RWPE2 (cell line): ENCODE measurements around the gene DNAH8.
"Not testable (repeated sequence)": the region's sequence is repeated elsewhere in the genome, so short reads cannot be mapped to it uniquely, and the experiment has no call there.

Experiments used
- ATAC-seq: fragments of 200-7000 bp; cut with Tn5 transposase; 3 replicates; pipeline ENCODE4 v1.9.1; 2021; ENCODE audit warnings: low read depth
- DNase-seq: peaks from one replicate; pipeline ENCODE4 v3.0.0-alpha.2; 2020; ENCODE audit warnings: low spot score
- H3K27ac ChIP-seq: fragments of 450-650 bp; 2 replicates; pipeline ENCODE4 v1.5.1; 2017; ENCODE audit warnings: mild to moderate bottlenecking; ENCODE audit not compliant: poor library complexity, severe bottlenecking
- H3K27me3 ChIP-seq: fragments of 250-450 bp; sonication (Bioruptor Pico); 2 replicates; pipeline ENCODE4 v1.5.1; 2021; ENCODE audit warnings: mild to moderate bottlenecking, moderate library complexity; ENCODE audit not compliant: insufficient read depth, poor library complexity, severe bottlenecking
- H3K36me3 ChIP-seq: fragments of 250-450 bp; sonication (Bioruptor Pico); 2 replicates; pipeline ENCODE4 v1.5.1; 2020; ENCODE audit warnings: low read depth, mild to moderate bottlenecking, moderate library complexity
- H3K4me1 ChIP-seq: fragments of 250-450 bp; sonication (Bioruptor Pico); 2 replicates; pipeline ENCODE4 v1.5.1; 2021; ENCODE audit warnings: mild to moderate bottlenecking, moderate library complexity; ENCODE audit not compliant: insufficient read depth, poor library complexity, severe bottlenecking
- H3K4me3 ChIP-seq: fragments of 250-450 bp; sonication (Bioruptor Pico); 2 replicates; pipeline ENCODE4 v1.5.1; 2021; ENCODE audit warnings: mild to moderate bottlenecking, moderate library complexity; ENCODE audit not compliant: severe bottlenecking
- H3K9me3 ChIP-seq: fragments of 250-450 bp; sonication (Bioruptor Pico); 2 replicates; pipeline ENCODE4 v1.5.1; 2021; ENCODE audit warnings: mild to moderate bottlenecking, moderate library complexity; ENCODE audit not compliant: severe bottlenecking
- CTCF ChIP-seq: fragments of 450-650 bp; IDR thresholded peaks from one replicate; pipeline ENCODE4 v1.5.1; 2017; ENCODE audit warnings: mild to moderate bottlenecking, moderate library complexity; ENCODE audit not compliant: poor library complexity, severe bottlenecking

Gene DNAH8

GRCh38 chr6:38915205-38915925 lies 200.3 kb downstream of the DNAH8 start:
- TF ChIP-seq CTCF = no peak
- DNase-seq = no peak
- Histone ChIP-seq H3K9me3 (no peaks in the 10 kb centered on the region), H3K4me3 (no peak overlapping the region), H3K27me3 (no peaks in the 10 kb centered on the region), H3K27ac (no peak overlapping the region), H3K36me3 (no peaks in the 10 kb centered on the region), H3K4me1 (no peaks in the 10 kb centered on the region)
- no peak for ATAC-seq

- H3K4me1 ChIP-seq, H3K36me3 ChIP-seq, DNase-seq, H3K27ac ChIP-seq, ATAC-seq, H3K9me3 ChIP-seq, H3K27me3 ChIP-seq, H3K4me3 ChIP-seq: not testable (repeated sequence)
These were observed 206.4 kb downstream of the DNAH8 start for GRCh38 chr6:38921540-38921939.

GRCh38 chr6:38924791-38925509 lies 209.8 kb downstream of the DNAH8 start:
- no peak for DNase-seq
- H3K4me1 ChIP-seq = no peaks in the 10 kb centered on the region
- H3K27ac ChIP-seq = no peak overlapping the region
- H3K9me3 ChIP-seq = no peaks in the 10 kb centered on the region
- no peak for ATAC-seq
- peaks cover 7% of the 10 kb centered on the region for H3K27me3 ChIP-seq
- no peak overlapping the region for H3K4me3 ChIP-seq
- TF ChIP-seq CTCF = no peak
- no peaks in the 10 kb centered on the region for H3K36me3 ChIP-seq

GRCh38 chr6:38929560-38929959 lies 214.4 kb downstream of the DNAH8 start:
- Histone ChIP-seq H3K4me3 (no peak overlapping the region), H3K27ac (no peak overlapping the region), H3K36me3 (no peaks in the 10 kb centered on the region), H3K9me3 (no peaks in the 10 kb centered on the region), H3K27me3 (peaks cover 25% of the 10 kb centered on the region), H3K4me1 (no peaks in the 10 kb centered on the region)
- ATAC-seq = no peak
- DNase-seq = no peak
- TF ChIP-seq CTCF = peak; percentile 10

GRCh38 chr6:38933426-38933825 lies 218.3 kb downstream of the DNAH8 start:
- Histone ChIP-seq H3K4me1 (no peaks in the 10 kb centered on the region), H3K36me3 (no peaks in the 10 kb centered on the region), H3K27ac (no peak overlapping the region), H3K27me3 (peaks cover 24% of the 10 kb centered on the region), H3K4me3 (no peak overlapping the region), H3K9me3 (no peaks in the 10 kb centered on the region)
- ATAC-seq (peak; percentile 68; the same call in 2 of the 3 replicates), DNase-seq (no peak)
- TF ChIP-seq CTCF = peak; percentile 68
